Fibroblast of skin of right biceps (primary cell): ENCODE data around the gene SGK1.
"Not testable (repeated sequence)": the region's sequence is repeated elsewhere in the genome, so short reads cannot be mapped to it uniquely, and the experiment has no call there.

Source experiments
- DNase-seq: peaks from one replicate; pipeline ENCODE4 v3.0.0-alpha.2; 2013

The SGK1 gene

DNA sequence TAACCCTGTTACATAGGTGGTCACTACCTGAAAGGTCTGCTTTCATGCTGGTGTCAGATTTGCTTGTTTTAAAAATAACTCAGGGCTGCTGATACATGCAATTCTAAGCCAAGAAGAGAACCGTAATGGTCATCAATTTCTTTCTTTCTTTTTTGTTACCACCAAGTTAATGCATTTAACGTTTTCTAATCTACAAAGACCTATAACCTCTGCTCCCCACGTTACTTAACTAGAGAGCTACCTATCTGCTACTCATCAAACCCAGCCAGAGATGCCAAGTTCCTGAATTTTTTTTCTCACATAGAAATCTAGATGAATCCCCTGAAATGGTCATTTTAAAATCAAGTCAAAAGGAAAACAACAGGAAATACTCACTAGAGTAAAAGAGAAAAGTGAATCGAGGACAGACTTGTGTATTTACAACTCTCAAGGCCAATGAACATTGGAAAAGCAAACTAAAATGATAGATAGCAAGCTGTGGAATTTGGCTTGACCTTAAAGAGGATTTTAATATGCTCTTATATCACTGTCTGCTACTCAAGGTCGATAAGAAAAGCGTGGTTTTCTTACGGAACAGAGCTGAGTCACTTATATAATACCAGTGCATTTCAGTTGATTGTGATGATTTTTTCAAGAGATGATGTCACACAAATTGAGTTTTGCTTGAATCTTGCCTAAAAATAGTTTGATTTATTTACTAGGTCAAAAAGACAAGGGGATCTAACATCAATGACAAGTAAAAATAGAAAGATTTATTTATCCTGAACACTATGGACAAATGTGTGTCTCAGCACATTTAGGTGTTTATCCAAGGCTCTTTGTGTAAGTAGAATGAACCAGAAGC lies 67.9 kb downstream of the SGK1 start:
- peak; percentile 66 for DNase-seq

GRCh38 chr6:134249239-134249758 lies 68.6 kb downstream of the SGK1 start:
- DNase-seq: no peak

- DNase-seq: no peak
These were observed 69.9 kb downstream of the SGK1 start for GRCh38 chr6:134247844-134248580.

DNA sequence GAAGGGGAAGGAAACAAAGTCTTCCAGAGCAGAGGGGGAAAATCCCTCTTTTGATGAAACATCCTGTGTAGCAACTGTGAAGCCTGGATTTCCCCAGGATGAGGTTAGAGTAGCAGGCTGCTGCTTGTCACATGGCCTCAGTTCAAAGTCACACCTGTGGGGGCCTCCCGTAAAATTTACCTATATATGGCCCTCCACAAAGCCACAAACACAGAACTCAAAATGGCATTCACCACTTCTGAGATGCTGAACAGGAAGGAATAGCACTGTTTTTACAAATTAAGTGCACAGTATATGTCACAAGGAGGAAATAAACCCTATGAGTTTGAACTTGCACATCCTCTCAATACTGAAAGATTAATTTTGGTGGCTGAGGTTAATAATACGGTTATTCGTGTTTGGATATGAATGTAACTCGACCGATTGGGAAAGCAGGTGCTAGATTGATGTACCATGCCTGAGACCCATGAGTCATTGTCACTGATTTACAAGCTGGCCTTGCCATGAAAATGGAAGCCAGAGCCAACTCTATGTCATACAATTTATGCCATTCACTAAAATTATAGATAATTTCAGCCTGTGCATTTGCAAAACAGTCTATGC lies 70.6 kb downstream of the SGK1 start:
- no peak for DNase-seq

- DNase-seq: no peak
These were observed 72.2 kb downstream of the SGK1 start for GRCh38 chr6:134245706-134246105.

- peak; percentile 61 for DNase-seq
These were observed 72.9 kb downstream of the SGK1 start for GRCh38 chr6:134245041-134245440.

GRCh38 chr6:134240665-134241431 lies 77.1 kb downstream of the SGK1 start:
- DNase-seq: no peak

DNA sequence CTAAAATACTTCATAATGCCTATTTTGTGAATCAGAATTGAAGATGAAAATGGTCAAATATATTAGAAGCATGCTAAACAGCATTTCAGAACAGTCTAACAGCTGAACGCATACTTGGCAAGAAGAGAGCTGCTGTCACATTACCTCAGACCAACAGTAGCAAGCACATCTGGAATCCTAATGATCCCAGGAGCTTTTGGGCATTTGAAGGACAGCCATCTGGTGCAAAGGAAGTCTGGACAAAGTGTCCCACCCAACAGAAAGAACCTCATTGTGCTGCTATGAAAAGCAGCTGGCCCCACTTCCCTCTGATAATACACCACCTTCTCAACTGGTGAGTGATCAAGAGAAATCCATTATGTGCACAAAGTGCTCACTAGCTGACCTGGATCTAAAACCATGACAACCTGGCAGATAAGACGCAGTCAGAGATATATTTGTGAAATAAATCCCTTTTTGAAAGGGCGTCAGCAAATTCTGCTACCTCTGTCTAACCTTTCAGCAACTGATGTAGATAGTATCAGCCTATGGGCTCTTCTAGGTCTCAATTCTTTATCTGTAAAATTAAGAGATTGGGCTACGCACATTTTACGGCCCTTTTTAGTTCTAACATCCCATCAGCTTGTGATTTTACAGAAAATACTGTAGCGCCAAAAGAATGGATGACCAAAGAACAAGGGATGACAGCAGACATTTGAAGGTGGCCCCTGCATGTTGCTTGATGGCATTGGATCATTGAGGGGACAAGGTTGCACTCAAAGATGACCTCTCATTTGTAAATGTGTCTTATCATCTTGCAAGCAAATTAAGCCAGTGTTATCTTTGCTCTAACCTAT lies 78.7 kb downstream of the SGK1 start:
- no peak for DNase-seq

DNA sequence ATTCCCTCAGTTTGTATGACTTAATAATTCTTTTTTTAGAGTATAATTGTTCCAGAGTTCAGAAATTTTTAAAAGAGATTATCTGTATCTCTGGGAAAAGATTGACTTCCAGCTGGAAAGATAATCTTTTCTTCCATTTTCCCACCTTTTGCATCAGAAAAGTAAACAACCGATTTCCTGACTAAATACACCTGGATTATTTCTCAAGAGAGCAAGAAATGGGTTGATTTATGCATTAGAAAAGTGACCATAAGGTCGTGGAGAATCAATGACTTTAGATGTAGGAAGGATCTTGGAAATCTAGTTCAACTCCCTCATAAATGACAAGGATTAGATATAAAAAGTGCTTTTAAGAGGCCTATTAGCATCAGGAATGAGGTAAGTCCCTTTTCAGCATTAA lies 79.9 kb downstream of the SGK1 start:
- DNase-seq: no peak

DNA sequence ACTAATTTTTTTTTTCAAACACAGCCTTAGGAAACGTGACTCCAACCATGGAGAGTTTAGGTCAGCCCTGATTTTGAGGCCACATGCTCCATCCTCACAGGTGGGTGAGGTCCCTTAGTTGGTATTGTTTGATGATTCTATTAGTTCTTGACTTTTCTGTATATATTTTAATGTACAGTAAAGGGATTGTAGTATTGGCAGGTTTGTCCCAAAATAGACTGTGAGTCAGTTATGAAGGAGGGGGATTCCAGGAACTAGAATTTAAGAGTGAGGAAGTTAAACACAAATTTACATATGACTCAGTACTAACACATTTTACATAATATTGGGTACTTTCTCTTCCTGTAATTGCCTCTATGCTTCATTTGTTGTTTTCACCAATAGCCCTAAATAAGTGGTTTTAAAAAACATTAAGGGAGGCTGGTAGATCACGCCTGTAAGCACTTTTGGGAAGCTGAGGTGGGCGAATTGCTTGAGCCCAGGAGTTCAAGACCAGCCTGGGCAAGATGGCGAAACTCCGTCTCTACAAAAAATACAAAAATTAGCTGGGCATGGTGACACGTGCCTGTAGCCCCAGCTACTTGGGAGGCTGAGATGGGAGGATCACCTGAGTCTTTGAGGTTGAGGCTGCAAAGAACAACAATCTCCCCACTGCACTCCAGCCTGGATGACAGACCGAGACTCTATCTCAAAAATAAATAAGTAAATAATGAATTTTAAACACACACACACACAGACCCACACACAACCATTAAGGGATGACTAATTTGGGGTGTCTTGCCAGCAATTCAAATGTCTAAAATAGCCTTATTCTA lies 81.8 kb downstream of the SGK1 start:
- DNase-seq: peak; percentile 88

DNA sequence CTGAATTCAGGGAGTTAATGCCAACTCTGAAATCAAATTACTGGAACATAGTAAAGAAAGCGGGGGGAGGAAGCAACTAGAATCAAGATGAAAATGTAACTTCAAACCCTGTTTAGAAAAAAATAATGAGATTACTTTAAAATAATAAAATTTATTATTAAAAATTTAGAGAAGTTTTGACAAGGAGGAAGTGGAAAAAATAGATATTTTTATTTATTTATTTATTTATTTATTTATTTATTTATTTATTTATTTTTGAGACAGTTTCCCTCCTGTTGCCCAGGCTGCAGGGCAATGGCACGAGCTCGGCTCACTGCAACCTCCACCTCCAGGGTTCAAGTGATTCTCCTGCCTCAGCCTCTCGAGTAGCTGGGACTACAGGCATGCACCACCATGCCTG lies 82.6 kb downstream of the SGK1 start:
- not testable (repeated sequence) for DNase-seq

DNA sequence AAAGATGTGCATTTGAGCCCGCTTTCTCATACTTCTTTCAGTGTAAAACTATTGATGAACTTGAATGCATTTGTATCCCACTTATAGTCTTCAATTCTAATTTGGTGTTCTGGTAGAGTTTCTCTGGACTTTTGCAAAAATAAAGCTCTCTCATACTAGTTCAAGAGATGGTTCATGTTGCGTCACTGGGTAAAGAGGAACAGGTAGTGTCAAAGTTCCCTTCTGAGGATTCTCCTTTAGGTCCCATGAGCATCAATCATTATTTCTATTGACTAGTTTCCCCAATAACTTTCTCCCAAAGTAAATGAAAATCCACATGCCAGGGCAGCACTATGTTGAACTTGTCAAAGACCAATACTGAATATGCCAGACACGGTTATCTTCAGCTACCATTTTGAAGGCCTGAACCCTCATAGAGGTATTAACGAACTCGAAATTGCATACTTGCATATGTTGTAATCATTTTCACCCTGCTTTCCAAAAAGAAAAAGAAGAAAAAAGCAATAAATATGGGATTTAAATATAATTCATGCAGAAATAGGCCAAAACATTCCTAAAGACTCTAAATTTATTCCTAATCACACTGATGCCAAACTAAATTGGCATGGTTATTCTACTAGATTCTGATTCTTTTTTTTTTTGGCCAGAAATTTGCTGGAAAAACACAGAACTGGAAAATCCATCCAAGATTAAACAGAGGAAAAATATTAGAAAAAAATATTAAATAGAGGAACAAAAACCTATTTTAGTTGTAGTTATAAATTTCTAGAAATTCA lies 84.5 kb downstream of the SGK1 start:
- no peak for DNase-seq

- no peak for DNase-seq
These were observed 87.0 kb downstream of the SGK1 start for GRCh38 chr6:134230940-134231339.

GRCh38 chr6:134230087-134230700 lies 87.7 kb downstream of the SGK1 start:
- DNase-seq: no peak

DNA sequence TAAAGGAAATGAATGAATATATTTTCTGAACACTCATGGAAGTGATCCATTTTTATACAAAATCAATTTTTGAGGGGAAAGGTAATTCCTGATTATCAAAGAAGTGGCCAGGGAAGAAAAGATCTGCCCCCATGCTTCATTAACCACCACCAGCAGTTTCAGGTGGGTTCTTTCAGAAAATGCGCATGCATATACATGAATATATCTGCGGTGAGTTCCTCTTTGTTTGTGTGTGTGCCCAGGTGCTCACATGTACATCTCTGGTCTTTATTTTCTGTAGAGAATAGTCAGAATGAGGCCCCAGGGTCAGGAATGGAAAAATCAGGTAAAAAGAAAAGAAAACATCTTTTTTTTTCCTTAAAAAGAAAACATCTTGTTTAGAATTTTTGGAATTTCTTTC lies 88.4 kb downstream of the SGK1 start:
- DNase-seq: no peak

GRCh38 chr6:134223796-134224420 lies 94.0 kb downstream of the SGK1 start:
- peak; percentile 27 for DNase-seq

GRCh38 chr6:134221250-134221649 lies 96.7 kb downstream of the SGK1 start:
- no peak for DNase-seq

- DNase-seq: no peak
These were observed 100.1 kb downstream of the SGK1 start for GRCh38 chr6:134217798-134218140.

- DNase-seq: peak; percentile 20
These were observed 100.7 kb downstream of the SGK1 start for GRCh38 chr6:134217105-134217797.
